GM21529 (cell line): ENCODE measurements around the gene HUWE1.
"Not testable (repeated sequence)": the region's sequence is repeated elsewhere in the genome, so short reads cannot be mapped to it uniquely, and the experiment has no call there.

ENCODE experiments used
- ATAC-seq: cut with Tn5 transposase; IDR thresholded peaks from one replicate; pipeline ENCODE4 v1.9.1; 2021; ENCODE audit not compliant: unreplicated experiment

HUWE1 gene, protein sequence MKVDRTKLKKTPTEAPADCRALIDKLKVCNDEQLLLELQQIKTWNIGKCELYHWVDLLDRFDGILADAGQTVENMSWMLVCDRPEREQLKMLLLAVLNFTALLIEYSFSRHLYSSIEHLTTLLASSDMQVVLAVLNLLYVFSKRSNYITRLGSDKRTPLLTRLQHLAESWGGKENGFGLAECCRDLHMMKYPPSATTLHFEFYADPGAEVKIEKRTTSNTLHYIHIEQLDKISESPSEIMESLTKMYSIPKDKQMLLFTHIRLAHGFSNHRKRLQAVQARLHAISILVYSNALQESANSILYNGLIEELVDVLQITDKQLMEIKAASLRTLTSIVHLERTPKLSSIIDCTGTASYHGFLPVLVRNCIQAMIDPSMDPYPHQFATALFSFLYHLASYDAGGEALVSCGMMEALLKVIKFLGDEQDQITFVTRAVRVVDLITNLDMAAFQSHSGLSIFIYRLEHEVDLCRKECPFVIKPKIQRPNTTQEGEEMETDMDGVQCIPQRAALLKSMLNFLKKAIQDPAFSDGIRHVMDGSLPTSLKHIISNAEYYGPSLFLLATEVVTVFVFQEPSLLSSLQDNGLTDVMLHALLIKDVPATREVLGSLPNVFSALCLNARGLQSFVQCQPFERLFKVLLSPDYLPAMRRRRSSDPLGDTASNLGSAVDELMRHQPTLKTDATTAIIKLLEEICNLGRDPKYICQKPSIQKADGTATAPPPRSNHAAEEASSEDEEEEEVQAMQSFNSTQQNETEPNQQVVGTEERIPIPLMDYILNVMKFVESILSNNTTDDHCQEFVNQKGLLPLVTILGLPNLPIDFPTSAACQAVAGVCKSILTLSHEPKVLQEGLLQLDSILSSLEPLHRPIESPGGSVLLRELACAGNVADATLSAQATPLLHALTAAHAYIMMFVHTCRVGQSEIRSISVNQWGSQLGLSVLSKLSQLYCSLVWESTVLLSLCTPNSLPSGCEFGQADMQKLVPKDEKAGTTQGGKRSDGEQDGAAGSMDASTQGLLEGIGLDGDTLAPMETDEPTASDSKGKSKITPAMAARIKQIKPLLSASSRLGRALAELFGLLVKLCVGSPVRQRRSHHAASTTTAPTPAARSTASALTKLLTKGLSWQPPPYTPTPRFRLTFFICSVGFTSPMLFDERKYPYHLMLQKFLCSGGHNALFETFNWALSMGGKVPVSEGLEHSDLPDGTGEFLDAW (N-terminal part only)

DNA sequence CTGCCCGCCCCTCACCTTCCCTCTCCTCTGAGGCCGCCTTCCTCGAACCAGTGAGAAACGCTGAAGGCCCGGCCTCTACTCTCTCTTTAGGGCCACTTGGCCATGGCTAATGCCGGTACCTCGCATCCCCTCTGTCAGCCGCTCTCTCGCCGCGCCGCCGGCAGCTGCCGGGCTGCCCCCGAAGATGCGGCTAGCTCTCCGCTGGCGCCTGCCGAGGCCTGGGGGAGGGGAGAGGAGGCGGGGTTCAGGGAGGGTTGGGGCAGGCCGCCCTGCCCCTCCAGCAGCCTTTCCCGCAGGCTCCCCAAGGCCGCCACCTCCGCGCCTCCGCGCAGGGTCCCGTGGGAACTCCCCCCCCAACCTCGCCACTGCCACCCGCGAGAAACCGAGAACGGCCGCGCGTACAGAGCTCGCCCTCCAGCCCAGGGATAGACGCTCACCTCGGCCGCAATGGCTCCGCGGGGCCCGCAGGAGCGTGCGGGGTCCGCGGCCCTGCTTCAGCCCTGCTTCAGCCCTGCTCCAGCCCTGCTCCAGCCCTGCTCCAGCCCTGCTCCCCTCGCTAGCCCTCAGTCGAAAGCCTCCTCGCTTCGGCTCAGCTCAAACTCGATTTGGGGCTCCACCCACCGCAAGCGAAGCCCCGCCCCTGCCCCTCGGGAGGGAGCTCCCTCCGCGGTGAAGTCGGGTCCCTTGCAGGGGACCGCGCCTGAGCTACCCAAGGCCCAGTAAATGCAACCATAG is at the start of gene HUWE1:
Gene HUWE1 (minus strand): TSS at position 569 of the 735 bp plus-strand sequence. CDS start 32,612 bp downstream, outside the sequence.
- peak; percentile 40 for ATAC-seq

DNA sequence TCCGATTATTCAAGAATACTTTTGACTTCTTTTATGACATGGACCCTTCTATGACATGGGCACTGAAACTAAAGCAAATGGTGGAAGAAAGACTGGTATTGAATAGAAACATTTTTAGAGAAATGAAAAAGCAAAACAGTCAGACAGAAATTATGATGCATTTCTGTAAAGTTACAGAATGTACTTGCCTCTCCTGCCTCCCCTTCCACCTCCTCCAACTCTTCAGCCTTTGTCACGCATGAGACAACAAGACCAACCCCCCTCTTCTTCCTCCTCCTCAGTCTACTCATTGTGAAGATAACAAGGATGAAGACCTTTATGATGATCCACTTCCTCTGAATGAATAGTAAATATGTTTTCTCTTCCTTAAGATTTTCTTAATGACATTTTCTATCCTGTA is 46.3 kb upstream of the HUWE1 start:
- peak; percentile 71 for ATAC-seq

DNA sequence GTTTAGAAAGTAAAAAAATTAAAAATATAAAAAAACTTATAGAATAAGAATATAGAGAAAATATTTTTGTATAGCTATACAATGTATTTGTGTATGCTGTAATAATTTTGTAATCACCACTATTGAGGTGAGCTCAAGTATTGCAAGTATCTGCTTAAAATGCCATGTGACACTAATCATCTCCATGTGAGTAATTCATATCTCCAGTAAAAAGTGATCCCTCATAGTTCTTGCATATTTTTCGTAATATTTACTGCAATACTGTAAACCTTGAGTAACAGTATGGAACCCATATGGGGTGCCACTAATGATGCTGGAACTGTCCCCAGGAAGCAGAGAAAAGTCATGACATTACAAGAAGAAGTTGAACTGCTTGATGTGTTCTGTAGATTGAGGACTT is 43.2 kb upstream of the HUWE1 start:
- no peak for ATAC-seq

DNA sequence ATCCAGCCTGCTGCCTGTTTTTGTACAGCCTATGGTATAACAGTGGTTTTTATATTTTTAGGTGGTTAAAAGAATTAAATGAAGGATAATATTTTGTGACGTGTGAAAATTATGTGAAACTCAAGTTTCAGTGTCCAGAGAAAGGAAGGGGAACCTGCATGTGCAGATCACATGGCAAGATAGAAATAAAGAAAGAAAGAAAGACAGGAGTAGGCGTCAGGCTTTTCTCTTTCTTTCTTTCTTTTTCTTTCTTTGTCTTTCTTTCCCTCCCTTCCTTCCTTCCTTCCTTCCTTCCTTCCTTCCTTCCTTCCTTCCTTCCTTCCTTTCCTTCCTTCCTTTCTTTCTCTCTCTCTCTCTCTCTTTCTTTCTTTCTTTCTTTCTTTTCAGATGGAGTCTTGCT is 42.0 kb upstream of the HUWE1 start:
- ATAC-seq: no peak

DNA sequence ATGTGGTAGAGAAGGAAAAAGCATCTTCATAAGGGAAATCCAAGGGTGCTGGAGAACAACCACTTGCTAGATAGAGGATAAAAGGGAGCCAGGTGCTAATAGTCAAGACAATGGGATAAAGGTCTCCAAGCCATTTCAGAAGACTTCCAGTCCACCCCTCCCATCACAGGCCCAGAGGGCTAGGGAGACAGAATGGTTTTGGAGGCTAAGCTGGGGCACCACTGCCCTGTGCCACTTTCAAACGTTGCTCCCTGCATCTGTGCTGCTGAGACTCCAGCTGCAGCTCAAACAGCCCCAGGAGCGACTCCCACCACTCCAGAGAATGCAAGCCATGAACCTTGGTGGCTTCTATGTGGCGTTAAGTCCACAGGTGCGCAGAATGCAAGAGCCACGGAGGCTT is 38.4 kb upstream of the HUWE1 start:
- no peak for ATAC-seq

DNA sequence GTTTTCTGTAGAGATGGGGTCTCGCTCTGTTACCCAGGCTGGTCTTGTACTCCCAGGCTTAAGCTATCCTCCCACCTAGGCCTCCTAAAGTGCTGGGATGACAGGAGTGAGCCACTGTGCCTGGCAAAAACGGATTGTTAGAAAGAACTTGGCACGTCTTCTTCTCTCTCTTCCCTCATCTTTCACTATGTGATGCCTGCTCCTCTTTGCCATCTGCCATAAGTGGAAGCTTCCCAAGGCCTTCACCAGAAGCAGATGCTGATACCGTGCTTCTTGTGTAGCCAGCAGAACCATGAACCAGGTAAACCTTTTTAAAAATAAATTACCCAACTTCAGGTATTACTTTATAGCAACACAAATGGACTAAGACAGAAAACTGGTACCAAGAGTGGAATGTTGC is 36.9 kb upstream of the HUWE1 start:
- no peak for ATAC-seq

DNA sequence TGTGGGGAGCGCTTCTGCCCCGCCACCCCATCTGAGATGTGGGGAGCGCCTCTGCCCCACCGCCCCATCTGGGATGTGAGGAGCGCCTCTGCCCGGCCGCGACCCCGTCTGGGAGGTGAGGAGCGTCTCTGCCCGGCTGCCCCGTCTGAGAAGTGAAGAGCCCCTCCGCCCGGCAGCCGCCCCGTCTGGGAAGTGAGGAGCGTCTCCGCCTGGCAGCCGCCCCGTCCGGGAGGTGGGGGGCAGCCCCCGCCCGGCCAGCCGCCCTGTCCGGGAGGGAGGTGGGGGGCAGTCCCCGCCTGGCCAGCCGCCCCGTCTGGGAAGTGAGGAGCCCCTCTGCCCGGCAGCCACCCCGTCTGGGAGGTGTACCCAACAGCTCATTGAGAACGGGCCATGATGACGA is 35.1 kb upstream of the HUWE1 start:
- ATAC-seq: not testable (repeated sequence)

DNA sequence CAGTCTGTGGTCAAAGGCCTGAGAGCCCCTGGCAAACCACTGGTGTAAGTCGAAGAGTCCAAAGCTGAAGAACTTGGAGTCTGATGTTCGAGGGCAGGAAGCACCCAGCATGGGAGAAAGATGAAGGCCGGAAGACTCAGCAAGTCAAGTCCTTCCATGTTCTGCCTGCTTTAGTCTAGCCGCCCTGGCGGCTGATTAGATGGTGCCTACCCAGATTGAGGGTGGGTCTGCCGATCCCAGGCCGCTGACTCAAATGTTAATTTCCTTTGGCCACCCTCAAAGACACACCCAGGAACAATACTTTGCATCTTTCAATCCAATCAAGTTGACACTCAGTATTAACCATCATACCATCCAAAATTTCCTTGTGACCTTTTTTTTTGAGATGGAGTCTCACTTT is 33.1 kb upstream of the HUWE1 start:
- not testable (repeated sequence) for ATAC-seq

DNA sequence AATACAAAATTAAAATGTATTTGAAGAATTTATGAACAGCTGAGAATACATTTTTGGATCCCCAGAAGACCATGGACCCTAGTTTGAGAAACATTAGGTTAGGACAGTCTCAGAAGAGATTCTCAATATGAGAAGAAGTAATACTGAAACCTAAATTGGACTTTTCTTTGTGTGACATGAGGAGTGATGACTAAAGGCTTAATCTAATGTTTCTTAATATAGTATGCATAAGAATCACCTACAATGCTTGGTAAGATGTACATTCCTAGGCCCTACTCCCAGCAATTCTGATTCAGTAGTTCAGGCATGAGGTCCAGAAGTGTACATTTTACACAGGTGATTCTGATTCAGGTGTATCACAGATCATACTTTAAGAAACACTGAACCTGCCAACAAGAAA is 31.6 kb upstream of the HUWE1 start:
- ATAC-seq: peak; percentile 29

DNA sequence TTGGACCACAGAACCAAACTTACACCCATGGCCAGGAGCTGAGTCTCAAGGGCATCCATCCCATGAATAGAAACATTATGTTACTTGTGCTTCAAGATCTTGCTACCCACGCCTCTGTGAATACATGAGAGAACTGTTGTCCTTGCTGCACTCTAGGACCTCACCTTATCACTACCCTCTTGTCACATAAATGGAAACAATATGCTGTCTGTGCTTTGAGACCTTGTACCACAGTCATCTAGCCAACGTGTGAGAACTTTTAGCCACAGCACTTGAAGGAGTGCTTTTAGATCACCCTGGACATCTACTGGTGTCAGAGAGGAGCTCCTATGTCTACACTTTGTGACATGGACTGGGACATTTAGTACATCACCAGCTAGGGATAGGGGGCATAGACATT is 30.7 kb upstream of the HUWE1 start:
- ATAC-seq: no peak

DNA sequence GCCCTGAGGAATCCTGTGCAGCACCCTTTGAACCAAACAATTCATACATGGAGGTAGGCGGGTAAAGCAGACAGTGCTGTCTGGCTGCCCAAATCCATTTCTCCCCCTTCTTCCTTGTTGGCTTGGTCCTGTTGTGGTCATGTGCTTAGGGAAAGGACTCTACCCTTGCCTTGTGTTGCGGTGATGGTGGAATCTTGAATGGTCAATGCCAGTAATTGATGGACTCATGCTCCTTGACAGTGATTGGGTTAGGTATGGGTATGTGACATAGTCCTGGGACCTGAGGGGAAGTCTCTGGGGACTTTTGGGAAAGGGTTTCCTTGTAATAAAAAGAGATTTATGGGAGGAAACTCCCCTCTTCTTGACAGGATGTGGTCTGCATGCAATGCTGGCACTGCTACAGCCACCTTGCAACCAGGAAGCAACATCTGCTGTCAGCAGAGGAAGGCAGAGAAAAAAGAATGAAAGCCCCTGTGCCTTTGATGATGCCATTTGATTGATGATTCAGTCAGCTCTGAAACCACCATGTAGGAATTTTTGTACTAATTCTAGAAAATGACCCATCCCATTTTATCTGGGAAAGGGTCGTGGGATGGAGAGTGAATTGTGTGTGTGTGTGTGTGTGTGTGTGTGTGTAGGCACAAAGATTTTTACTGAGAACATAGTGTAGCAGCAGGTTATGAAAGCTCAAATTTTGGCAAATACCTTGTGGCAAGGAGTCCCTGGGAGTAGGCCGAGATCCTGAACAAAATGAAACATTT is 30.0 kb upstream of the HUWE1 start:
- ATAC-seq: no peak

DNA sequence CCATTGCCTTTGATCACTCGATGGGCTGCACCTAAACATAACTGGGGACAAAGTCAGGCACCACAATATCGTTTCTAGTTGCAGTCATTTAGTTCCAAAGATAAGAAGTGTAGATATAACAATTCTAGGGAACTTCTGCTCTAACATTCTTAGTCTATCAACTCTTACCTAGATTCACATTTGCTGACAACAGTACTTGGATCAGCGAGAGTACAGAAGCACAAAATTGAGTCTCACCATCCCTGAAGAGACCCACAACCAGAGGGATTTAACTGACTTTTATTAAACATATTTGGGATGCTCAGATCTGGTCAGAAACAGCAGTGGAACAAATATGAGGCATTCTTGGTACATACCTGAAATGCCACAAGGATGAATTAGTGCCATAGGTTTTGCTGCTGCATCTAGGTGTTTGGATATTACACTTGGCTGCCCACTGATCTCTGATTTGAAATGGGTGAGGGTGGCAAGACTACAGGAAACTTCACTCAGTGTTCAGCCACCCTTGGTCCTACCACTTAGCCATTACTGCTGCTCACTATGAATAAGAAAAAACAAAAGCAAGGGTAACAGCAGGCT is 28.9 kb upstream of the HUWE1 start:
- no peak for ATAC-seq

DNA sequence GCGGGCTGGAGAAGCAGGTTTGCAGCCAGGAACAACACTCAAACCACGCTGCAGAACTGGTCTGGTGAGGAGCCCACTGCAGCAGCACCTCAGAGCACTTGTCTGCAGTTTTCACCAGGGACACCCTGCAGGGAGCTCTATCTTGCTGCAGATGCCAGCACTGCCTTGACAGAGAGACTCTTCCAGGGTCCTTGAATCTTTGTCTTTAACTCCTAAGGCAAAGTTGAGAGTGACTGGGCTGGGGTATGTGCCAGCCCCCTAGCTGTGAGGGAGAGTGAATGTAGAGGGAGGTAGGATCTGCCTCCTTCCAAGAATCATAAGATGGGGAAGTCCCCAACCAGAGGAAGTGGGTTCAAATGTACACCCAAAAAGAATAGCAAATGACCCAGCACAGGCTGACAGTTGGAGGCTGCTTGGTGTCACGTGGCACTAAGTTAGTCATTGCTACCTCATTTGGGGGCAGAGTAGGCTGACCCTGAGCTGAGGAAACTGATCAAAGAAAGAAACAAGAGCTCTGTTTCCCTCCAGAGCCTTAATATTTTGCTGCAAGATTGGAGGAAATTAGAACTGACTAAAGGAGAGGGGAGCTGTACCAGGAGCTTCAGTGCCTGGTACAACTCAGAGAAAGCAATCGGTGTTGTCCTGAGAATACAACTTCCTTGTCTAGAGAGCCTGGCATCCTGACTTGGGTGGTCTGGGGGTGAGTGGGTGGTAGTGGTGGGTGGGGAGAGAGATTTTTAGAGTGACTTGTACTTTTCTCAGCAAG is 28.2 kb upstream of the HUWE1 start:
- peak; percentile 65 for ATAC-seq

DNA sequence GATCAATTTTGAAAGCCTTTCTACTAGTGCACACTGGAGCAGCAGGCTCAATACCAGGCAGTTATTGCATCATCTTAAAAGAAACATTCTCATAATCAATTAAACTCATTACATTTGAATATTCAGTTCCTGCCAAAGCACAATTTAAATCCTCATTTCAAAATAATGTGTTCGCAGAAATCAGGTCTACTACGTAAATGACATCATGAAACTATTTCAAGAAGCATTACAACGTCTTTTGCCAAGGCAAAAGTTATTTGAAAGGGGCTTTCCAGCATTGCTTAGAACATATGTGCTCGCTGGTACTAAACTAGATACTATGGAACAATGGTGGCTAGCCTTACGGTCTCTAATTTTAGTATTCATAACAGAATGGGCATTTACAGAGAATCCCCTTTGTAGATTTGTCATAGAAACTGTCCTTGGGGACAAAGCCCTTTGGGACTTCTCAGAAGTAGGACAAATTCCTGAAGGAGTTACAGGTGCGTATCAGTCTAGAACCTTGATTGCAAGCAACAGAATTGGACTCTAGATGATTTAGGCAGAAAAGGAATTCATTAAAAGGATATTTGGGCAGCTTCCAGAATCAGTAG is 27.6 kb upstream of the HUWE1 start:
- no peak for ATAC-seq

DNA sequence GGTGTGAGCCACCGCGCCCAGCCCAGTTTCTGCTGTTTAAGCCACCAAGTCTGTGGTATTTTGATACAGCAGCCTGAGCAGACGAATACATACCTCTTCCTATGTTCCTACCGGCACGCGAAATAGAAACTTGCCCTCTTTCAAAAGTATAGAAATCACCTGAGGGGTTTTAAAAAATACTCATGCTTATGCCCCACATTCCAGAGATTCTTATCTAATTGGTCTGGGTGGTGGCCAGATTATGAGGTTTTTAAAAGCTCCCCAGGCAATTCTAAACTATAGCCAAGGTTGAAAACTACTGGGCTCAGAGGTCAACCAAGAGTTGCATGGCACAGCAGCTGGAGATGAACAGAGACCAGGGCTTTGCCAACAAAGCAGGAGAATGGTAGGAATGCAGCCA is 24.9 kb upstream of the HUWE1 start:
- ATAC-seq: no peak

DNA sequence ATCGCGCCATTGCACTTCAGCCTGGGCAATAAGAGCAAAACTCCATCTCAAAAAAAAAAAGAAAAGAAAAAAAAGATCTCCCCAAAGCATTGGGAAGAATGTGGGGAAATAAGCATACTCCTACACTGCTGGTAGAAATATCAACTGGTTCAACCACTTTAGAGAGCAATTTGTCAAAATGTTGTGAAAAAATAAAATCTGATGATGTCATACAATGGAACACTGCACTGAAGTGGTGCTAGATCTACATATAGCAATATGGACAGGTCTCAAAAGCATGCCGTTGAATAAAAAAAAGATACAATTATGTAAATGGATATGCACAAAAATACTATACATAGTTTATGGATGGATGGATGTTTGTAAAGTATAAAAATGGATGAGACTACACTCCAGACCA is 18.3 kb upstream of the HUWE1 start:
- no peak for ATAC-seq

DNA sequence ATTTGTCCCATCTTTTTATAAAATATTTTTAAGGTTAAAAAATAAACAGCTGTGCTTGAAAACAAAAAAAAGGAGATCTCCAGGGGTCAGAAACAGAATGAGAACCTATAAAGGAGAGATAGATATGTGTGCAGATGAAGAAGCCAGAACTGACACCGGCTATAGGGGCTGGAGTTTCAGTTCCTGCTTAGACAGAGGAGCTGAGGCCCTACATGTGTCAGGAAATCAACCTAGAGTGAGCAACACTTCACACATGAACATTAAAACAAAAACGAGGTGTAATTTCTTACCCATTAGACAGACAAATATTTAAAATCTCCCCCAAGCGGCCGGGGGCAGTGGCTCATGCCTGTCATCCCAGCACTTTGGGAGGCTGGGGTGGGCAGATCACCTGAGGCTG is 17.8 kb upstream of the HUWE1 start:
- ATAC-seq: peak; percentile 76

DNA sequence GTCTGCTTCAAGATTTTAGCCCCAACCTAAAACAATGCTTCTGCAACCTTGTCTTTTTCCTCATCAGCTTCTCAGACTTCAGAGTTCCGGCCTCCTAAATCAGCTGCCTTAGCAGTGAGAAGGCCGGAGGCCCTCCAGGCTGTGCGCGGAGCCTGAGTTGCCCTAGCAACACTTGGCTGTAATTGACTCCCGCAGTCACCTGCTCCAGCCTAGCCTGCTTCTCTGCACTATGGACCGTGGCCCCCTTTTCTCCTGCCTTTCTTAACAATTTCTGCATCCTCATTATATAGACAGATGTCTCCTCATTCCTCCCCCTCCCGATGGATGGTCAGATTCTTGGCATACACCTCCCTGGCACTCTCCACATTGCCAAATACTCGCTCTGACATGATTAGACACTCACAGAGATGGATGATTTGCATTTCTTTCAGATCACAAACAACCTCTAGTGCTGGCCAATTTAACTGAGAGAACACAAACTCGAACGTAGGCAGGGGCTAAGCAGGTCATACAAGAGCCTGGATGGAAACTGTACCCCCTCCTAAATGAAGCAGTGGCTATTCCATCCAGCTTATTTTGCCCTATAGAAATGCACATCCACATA is 9.5 kb upstream of the HUWE1 start:
- no peak for ATAC-seq
